Spleen (tissue), 11 donors: ENCODE results near the gene ACOX3. TPM values are rescaled to one million over a fixed set of nuclear protein-coding genes. Genes with fewer than 3 reads are reported as not detected.

Source experiments
- DNase-seq: peaks from one replicate; pipeline ENCODE4 v3.0.0-alpha.2; 2020
- H3K27ac ChIP-seq, 8 donors: fragments of 200-600 bp; sonication (generic) in 7 of 8; 1 replicate in 4 of 8; 2 replicates in 4 of 8; pipeline versions ENCODE4 v1.5.0 to v1.8.0; 2016 to 2021; ENCODE audit warnings: inconsistent platforms in 4 of 8, mild to moderate bottlenecking in 4 of 8, moderate library complexity in 1 of 8
- H3K27me3 ChIP-seq, 7 donors: fragments of 200-600 bp; sonication (generic) in 6 of 7; replicated peaks in 1 of 7; 1 replicate in 4 of 7; 2 replicates in 3 of 7; pipeline versions ENCODE4 v1.5.0 to v1.8.0; 2016 to 2021; ENCODE audit warnings: inconsistent platforms in 3 of 7, mild to moderate bottlenecking in 1 of 7
- H3K36me3 ChIP-seq, 6 donors: fragments of 200-600 bp; sonication (generic) in 5 of 6; 1 replicate in 4 of 6; 2 replicates in 2 of 6; pipeline versions ENCODE4 v1.5.0 to v1.8.0; 2016 to 2021; ENCODE audit warnings: inconsistent platforms in 2 of 6
- H3K4me1 ChIP-seq, 6 donors: fragments of 200-600 bp; sonication (generic) in 5 of 6; 1 replicate in 3 of 6; 2 replicates in 3 of 6; pipeline versions ENCODE4 v1.5.0 to v1.8.0; 2016 to 2021; ENCODE audit warnings: inconsistent platforms in 3 of 6
- H3K4me3 ChIP-seq, 8 donors: fragments of 200-600 bp; sonication (generic) in 7 of 8; 1 replicate in 4 of 8; 2 replicates in 4 of 8; pipeline versions ENCODE4 v1.5.0 to v1.8.0; 2016 to 2021; ENCODE audit warnings: inconsistent platforms in 4 of 8, mild to moderate bottlenecking in 4 of 8, moderate library complexity in 2 of 8
- H3K9me3 ChIP-seq, 8 donors: fragments of 200-600 bp; sonication (generic) in 7 of 8; 1 replicate in 4 of 8; 2 replicates in 4 of 8; pipeline versions ENCODE4 v1.5.0 to v1.8.0; 2016 to 2021; ENCODE audit warnings: inconsistent platforms in 4 of 8
- CTCF ChIP-seq, 11 experiments: fragments of 200-600 bp in 7 of 11; fragments of 450-650 bp in 4 of 11; sonication (generic) in 4 of 11; IDR thresholded peaks in 8 of 11; conservative IDR thresholded peaks in 3 of 11; 1 replicate in 7 of 11; 2 replicates in 4 of 11; pipeline versions ENCODE4 v1.4.0 to v1.8.0; 2016 to 2021; ENCODE audit warnings: antibody characterized with exemption in 11 of 11, inconsistent platforms in 4 of 11, mild to moderate bottlenecking in 1 of 11
- POLR2A ChIP-seq, 3 donors: fragments of 450-650 bp; IDR thresholded peaks; one replicate each; pipeline ENCODE4 v1.5.1; 2017; ENCODE audit warnings: antibody characterized with exemption in 3 of 3, mild to moderate bottlenecking in 1 of 3
- POLR2AphosphoS5 ChIP-seq, 3 donors: sonication (generic); formaldehyde crosslinking; IDR thresholded peaks; one replicate each; pipeline ENCODE4 v1.5.1; 2017; ENCODE audit warnings: antibody characterized with exemption in 3 of 3
- WGBS, 5 donors: extraction: QIAGEN DNeasy Blood & Tissue Kit in 3 of 5; methylation state at CpG; one replicate each; pipeline versions ENCODE4 v1.1.5 to v1.1.7; 2013 to 2018; 5-methylcytosine and 5-hydroxymethylcytosine counted together
- intact Hi-C: fragments of 100-400 bp; cut with DNase I; formaldehyde crosslinking; loops from one replicate; pipeline ENCODE4 v1.15.0; 2023; ENCODE audit warnings: low total_unique reads
- polyA plus RNA-seq, 3 donors: library from polyadenylated mRNA; stranded (reverse); fragments of 200-250 nt; gene quantifications; one replicate each; pipeline ENCODE4 v1.2.1, GENCODE V29; 2013
- total RNA-seq, 7 donors: library from RNA; depleted of rRNA in 3 of 7; stranded (reverse); fragments of >200 nt in 3 of 7; fragmentation: NEBNext Ultra II Directional in 4 of 7; extraction: Animal tissue kit (Norgen Biotek cat#: 25700) in 4 of 7; gene quantifications; one replicate each; pipeline versions ENCODE4 v1.1.0 to v1.2.1, GENCODE V29; 2016 to 2021
- donor health status: healthy with polysubstance abuse.
- donor health status: DM: no; HTN: no; CAD: no; lungs with moderate emphysema.
- donor health status: DM: no; HTN: no; CAD: no.
- donor health status: Bipolar disorder and iron deficiency.
- donor health status: healthy.
- donor health status: DM: no; HTN: no; CAD: no.
- donor health status: DM: yes; HTN: yes; CAD: no.

ACOX3 gene
- total and polyA plus RNA-seq, 10 donors, result 11.3 to 26.5 (median 19.7) TPM

GRCh38 chr4:8465615-8466611 lies 25.4 kb upstream of the ACOX3 start:
- Histone ChIP-seq H3K27ac (no peak overlapping the region), H3K9me3 (no peaks in the 10 kb centered on the region), H3K4me1 (peaks cover 0 to 7% (median 0%) of the 10 kb centered on the region in 6 donors), H3K4me3 (no peak overlapping the region), H3K36me3 (peaks cover 0 to 100% (median 68%) of the 10 kb centered on the region in 6 donors), H3K27me3 (no peaks in the 10 kb centered on the region)
- DNase-seq, result no peak
- WGBS, 5 donors, result 93 to 95% (median 94%) methylated on average over 22 to 31 of the region's 31 CpGs
- intact Hi-C loops, result loop anchor here (5.0 kb wide), 1 partner anchor 126 kb away; the partner anchor contains the start of gene CPZ
- TF ChIP-seq CTCF (IDR thresholded peaks at IDR 0.05 in 8 of 11, conservative IDR thresholded peaks at IDR 0.05 in 3 of 11) (no peak), POLR2A (IDR thresholded peaks at IDR 0.05) (no peak), POLR2AphosphoS5 (IDR thresholded peaks at IDR 0.05) (no peak)

- Histone ChIP-seq H3K9me3 (no peaks in the 10 kb centered on the region), H3K4me3 (no peak overlapping the region), H3K36me3 (peaks cover 0 to 100% (median 74%) of the 10 kb centered on the region in 6 donors), H3K27me3 (no peaks in the 10 kb centered on the region), H3K27ac (no peak overlapping the region), H3K4me1 (peaks cover 0 to 7% (median 0%) of the 10 kb centered on the region in 6 donors)
- intact Hi-C loops, result no loop called here
- TF ChIP-seq CTCF (IDR thresholded peaks at IDR 0.05 in 8 of 11, conservative IDR thresholded peaks at IDR 0.05 in 3 of 11) (no peak), POLR2AphosphoS5 (IDR thresholded peaks at IDR 0.05) (no peak), POLR2A (IDR thresholded peaks at IDR 0.05) (no peak)
- WGBS, 5 donors, result 94 to 96% (median 95%) methylated on average over 14 of the region's 14 CpGs
- no peak for DNase-seq
These were observed 23.9 kb upstream of the ACOX3 start for GRCh38 chr4:8464381-8464780.

- TF ChIP-seq CTCF (IDR thresholded peaks at IDR 0.05 in 8 of 11, conservative IDR thresholded peaks at IDR 0.05 in 3 of 11), result no peak
- TF ChIP-seq POLR2AphosphoS5 (IDR thresholded peaks at IDR 0.05), result no peak
- TF ChIP-seq POLR2A (IDR thresholded peaks at IDR 0.05), result no peak
- no peak for DNase-seq
- peaks cover 0 to 100% (median 75%) of the 10 kb centered on the region in 6 donors for H3K36me3 ChIP-seq
- H3K4me1 ChIP-seq, result peaks cover 0 to 4% (median 0%) of the 10 kb centered on the region in 6 donors
- intact Hi-C loops, result no loop called here
- H3K4me3 ChIP-seq, result no peak overlapping the region
- H3K27ac ChIP-seq, result no peak overlapping the region
- 94 to 98% (median 97%) methylated on average over 9 of the region's 9 CpGs for WGBS, 5 donors
- no peaks in the 10 kb centered on the region for H3K27me3 ChIP-seq
- no peaks in the 10 kb centered on the region for H3K9me3 ChIP-seq
These were observed 23.3 kb upstream of the ACOX3 start for GRCh38 chr4:8463811-8464210.

- 94 to 97% (median 96%) methylated on average over 6 of the region's 6 CpGs for WGBS, 5 donors
- H3K4me1 ChIP-seq, result no peaks in the 10 kb centered on the region
- DNase-seq, result no peak
- no peak overlapping the region for H3K4me3 ChIP-seq
- H3K27ac ChIP-seq, result no peak overlapping the region
- TF ChIP-seq POLR2AphosphoS5 (IDR thresholded peaks at IDR 0.05) (no peak), POLR2A (IDR thresholded peaks at IDR 0.05) (no peak), CTCF (IDR thresholded peaks at IDR 0.05 in 8 of 11, conservative IDR thresholded peaks at IDR 0.05 in 3 of 11) (no peak)
- H3K36me3 ChIP-seq, result peaks cover 0 to 100% (median 70%) of the 10 kb centered on the region in 6 donors
- intact Hi-C loops, result no loop called here
- H3K27me3 ChIP-seq, result no peaks in the 10 kb centered on the region
- H3K9me3 ChIP-seq, result no peaks in the 10 kb centered on the region
These were observed 21.1 kb upstream of the ACOX3 start for GRCh38 chr4:8461616-8462015.
